K562 (cell line): ENCODE measurements around the gene VPS45. TPM values are rescaled to one million over a fixed set of nuclear protein-coding genes. Genes with fewer than 3 reads are reported as not detected.

Experiments used
- ARID3A ChIP-seq: IDR thresholded peaks from 2 replicates; pipeline ENCODE4 v1.6.1; 2012; ENCODE audit warnings: low read depth, low read length, improper control_type of control experiment, borderline replicate concordance
- BRD4 ChIP-seq: fragments of 200-600 bp; sonication (generic); IDR thresholded peaks from 2 replicates; pipeline ENCODE4 v1.6.1; 2017; ENCODE audit warnings: inconsistent platforms
- E2F5 ChIP-seq: sonication (generic); formaldehyde crosslinking; IDR thresholded peaks from 2 replicates; pipeline ENCODE4 v1.8.0; 2022; ENCODE audit warnings: mild to moderate bottlenecking, missing genetic modification reagents
- HMG20A ChIP-seq: fragments of 450-650 bp; formaldehyde crosslinking; conservative IDR thresholded peaks from 2 replicates; pipeline ENCODE4 v1.4.0; 2020; ENCODE audit warnings: mild to moderate bottlenecking, mixed read lengths
- JUND ChIP-seq, 2 experiments: IDR thresholded peaks; 2 replicates in 1 of 2; 3 replicates in 1 of 2; pipeline ENCODE4 v1.6.1; 2011; ENCODE audit warnings: borderline replicate concordance in 2 of 2, low read depth in 2 of 2, low read length in 2 of 2, improper control_type of control experiment in 1 of 2, missing biosample characterization in 1 of 2, missing genetic modification characterization in 1 of 2, missing genetic modification reagents in 1 of 2
- LEF1 ChIP-seq: fragments of 450-650 bp; IDR thresholded peaks from 2 replicates; pipeline ENCODE4 v1.6.1; 2016; ENCODE audit warnings: mild to moderate bottlenecking
- MITF ChIP-seq: IDR thresholded peaks from 2 replicates; pipeline ENCODE4 v1.6.1; 2014; ENCODE audit warnings: antibody characterized with exemption
- PKNOX1 ChIP-seq: fragments of 450-650 bp; IDR thresholded peaks from 2 replicates; pipeline ENCODE4 v1.6.1; 2016
- PYGO2 ChIP-seq: fragments of 450-650 bp; IDR thresholded peaks from 2 replicates; pipeline ENCODE4 v1.6.1; 2016; ENCODE audit warnings: mild to moderate bottlenecking, missing genetic modification characterization, moderate library complexity, missing compliant biosample characterization
- SIN3A ChIP-seq, 2 experiments: fragments of 150-350 bp in 1 of 2; IDR thresholded peaks; 2 replicates each; pipeline ENCODE4 v1.6.1; 2011 to 2016; ENCODE audit warnings: borderline replicate concordance in 2 of 2, low read depth in 2 of 2, low read length in 2 of 2, mild to moderate bottlenecking in 2 of 2, moderate library complexity in 2 of 2; ENCODE audit not compliant: control insufficient read depth in 1 of 2
- THRA ChIP-seq: fragments of 450-650 bp; IDR thresholded peaks from 2 replicates; pipeline ENCODE4 v1.6.1; 2017; ENCODE audit warnings: mild to moderate bottlenecking, moderate library complexity
- TSC22D4 ChIP-seq: fragments of 450-650 bp; IDR thresholded peaks from 2 replicates; pipeline ENCODE4 v1.6.1; 2016; ENCODE audit warnings: missing genetic modification characterization, missing biosample characterization, control low read depth
- XRCC3 ChIP-seq: fragments of 450-650 bp; IDR thresholded peaks from 2 replicates; pipeline ENCODE4 v1.6.1; 2017; ENCODE audit warnings: mild to moderate bottlenecking, moderate library complexity
- ZEB2 ChIP-seq: fragments of 450-650 bp; IDR thresholded peaks from 2 replicates; pipeline ENCODE4 v1.6.1; 2016
- ZNF280A ChIP-seq: fragments of 450-650 bp; IDR thresholded peaks from 2 replicates; pipeline ENCODE4 v1.6.1; 2018; ENCODE audit warnings: mild to moderate bottlenecking, low read depth; ENCODE audit not compliant: partially characterized antibody
- ZNF445 ChIP-seq: fragments of 250-450 bp; sonication (Bioruptor Pico); IDR thresholded peaks from 2 replicates; pipeline ENCODE4 v1.4.0; 2020; ENCODE audit warnings: low read depth, mild to moderate bottlenecking, moderate library complexity
- ZNF668 ChIP-seq: fragments of 250-450 bp; sonication (Bioruptor Pico); IDR thresholded peaks from 2 replicates; pipeline ENCODE4 v1.8.0; 2022; ENCODE audit warnings: mild to moderate bottlenecking, inconsistent platforms
- ZNF695 ChIP-seq: fragments of 450-650 bp; formaldehyde crosslinking; IDR thresholded peaks from 2 replicates; pipeline ENCODE4 v1.4.0; 2020; ENCODE audit warnings: mild to moderate bottlenecking, moderate library complexity
- ZNF79 ChIP-seq: fragments of 250-450 bp; sonication (Bioruptor Pico); IDR thresholded peaks from 2 replicates; pipeline ENCODE4 v1.4.0; 2020; ENCODE audit warnings: low read depth, mild to moderate bottlenecking, moderate library complexity
- polyA plus RNA-seq, 8 experiments: library from polyadenylated mRNA; depleted of rRNA in 4 of 8; stranded (reverse) in 5 of 8; unstranded in 3 of 8; fragments of >200 nt; fragmentation: Nextera tagmentation in 2 of 8; fragmentation: Illumina TruSeq in 1 of 8; extraction: Ambion mirVana in 2 of 8; extraction: Trizol in 1 of 8; gene quantifications; 2 replicates each; pipeline versions ENCODE4 v1.2.1 to v1.2.3, GENCODE V29; 2011 to 2014; ENCODE audit warnings: inconsistent platforms in 1 of 8, missing spikeins in 1 of 8
- total RNA-seq, 7 experiments: library from RNA; depleted of rRNA in 6 of 7; stranded (reverse); fragments of >200 nt in 6 of 7; fragmentation: Illumina TruSeq in 2 of 7; extraction: Trizol in 2 of 7; gene quantifications; 2 replicates each; pipeline versions ENCODE4 v1.2.1 to v1.2.3, GENCODE V29; 2011 to 2021; ENCODE audit warnings: low replicate concordance in 1 of 7

The VPS45 gene
- total and polyA plus RNA-seq, 9 of the 15 experiments (the other 6 are each of a cell fraction or from before 2014, with no cell fraction given): 17.9 to 48.2 (median 34.4) TPM

GRCh38 chr1:150144606-150145005 is 77.0 kb downstream of the VPS45 start (continued):
- no peak for TF ChIP-seq E2F5 (CRISPR knock-in tag)
- TF ChIP-seq XRCC3: no peak
- TF ChIP-seq BRD4: no peak
- no peak for TF ChIP-seq TSC22D4 (tag)
- no peak for TF ChIP-seq HMG20A (CRISPR knock-in tag)
- no peak for TF ChIP-seq ZNF445 (CRISPR knock-in tag)
- no peak for TF ChIP-seq PYGO2
- no peak for TF ChIP-seq ZNF668 (CRISPR knock-in tag)
- TF ChIP-seq THRA: no peak
- TF ChIP-seq LEF1: 0 out of 2 replicates have a peak, but pooled peaks have one; percentile 67
- TF ChIP-seq ZEB2: no peak
- no peak for TF ChIP-seq ZNF695 (CRISPR knock-in tag)
- TF ChIP-seq ZNF79: no peak
- 0 out of 2 replicates have a peak, but pooled peaks have one; percentile 13 for TF ChIP-seq PKNOX1
- TF ChIP-seq ARID3A: no peak
- TF ChIP-seq JUND (IDR thresholded peaks at IDR 0.05; ENCODE audit: borderline replicate concordance, low read depth, low read length): 0 out of 2 replicates have a peak, but pooled peaks have one; percentile 5
- TF ChIP-seq JUND (tag; IDR thresholded peaks at IDR 0.05; ENCODE audit: borderline replicate concordance, low read depth, low read length): no peak; the same call in 2 of the 3 replicates
- no peak for TF ChIP-seq MITF
- no peak for TF ChIP-seq SIN3A (IDR thresholded peaks at IDR 0.05; ENCODE audit: borderline replicate concordance in 2 of 2, control insufficient read depth in 1 of 2, low read depth in 2 of 2, low read length in 2 of 2)
- TF ChIP-seq ZNF280A: no peak
